IMR-90 (cell line): Measurements from ENCODE around the gene TNS1. TPM values are rescaled to one million over a fixed set of nuclear protein-coding genes. Genes with fewer than 3 reads are reported as not detected.

Experiments used
- ATAC-seq: fragments of 200-7000 bp; cut with Tn5 transposase; 2 replicates; pipeline ENCODE4 v1.9.1; 2020; ENCODE audit warnings: low read depth, mild to moderate bottlenecking, moderate library complexity
- BruUV-seq: library from RNA; stranded (reverse); fragments of 400-500 nt; replicated peaks from 2 replicates; lab custom pipeline; 2021; lab: Mats Ljungman, UMichigan
- CTCF ChIA-PET: fragments of 300-600 bp; formaldehyde crosslinking; extraction: SDS; loops from one replicate; lab custom pipeline; 2021; ENCODE audit warnings: antibody characterized with exemption; lab: Yijun Ruan, JAX
- POLR2A ChIA-PET: fragments of 300-600 bp; sonication (Branson Sonifier 250); formaldehyde crosslinking; loops from one replicate; lab custom pipeline; 2022; ENCODE audit warnings: antibody characterized with exemption; ENCODE audit not compliant: unreplicated experiment; lab: Charles Lee
- DNase-seq: peaks from one replicate; pipeline ENCODE4 v3.0.0; 2013
- H2AFZ ChIP-seq: replicated peaks from 2 replicates; pipeline ENCODE3; 2013; ENCODE audit warnings: low read length, mild to moderate bottlenecking; ENCODE audit not compliant: poor library complexity
- H2AK5ac ChIP-seq: 2 replicates; pipeline ENCODE4 v1.6.1; 2013; ENCODE audit warnings: low read depth, low read length, inconsistent platforms
- H2AK9ac ChIP-seq: replicated peaks from 2 replicates; pipeline ENCODE3; 2013; ENCODE audit warnings: mild to moderate bottlenecking, low read depth, low read length, moderate library complexity; ENCODE audit not compliant: poor library complexity
- H2BK120ac ChIP-seq: 2 replicates; pipeline ENCODE4 v1.6.1; 2013; ENCODE audit warnings: low read depth, low read length, inconsistent platforms
- H2BK15ac ChIP-seq: 3 replicates; pipeline ENCODE4 v1.6.1; 2013; ENCODE audit warnings: low read depth, low read length, inconsistent platforms
- H2BK20ac ChIP-seq: 2 replicates; pipeline ENCODE4 v1.6.1; 2013; ENCODE audit warnings: low read depth, mild to moderate bottlenecking, inconsistent platforms, low read length, moderate library complexity
- H2BK5ac ChIP-seq: 2 replicates; pipeline ENCODE4 v1.6.1; 2013; ENCODE audit warnings: mild to moderate bottlenecking, low read depth, low read length, inconsistent platforms; ENCODE audit not compliant: poor library complexity, severe bottlenecking
- H3K14ac ChIP-seq: replicated peaks from 2 replicates; pipeline ENCODE4 v1.6.1; 2013; ENCODE audit warnings: low read depth, low read length, inconsistent platforms
- H3K18ac ChIP-seq: 2 replicates; pipeline ENCODE4 v1.6.1; 2013; ENCODE audit warnings: low read depth, low read length, control low read depth
- H3K23ac ChIP-seq: 2 replicates; pipeline ENCODE4 v1.6.1; 2013; ENCODE audit warnings: low read depth, low read length, inconsistent platforms
- H3K27ac ChIP-seq: 2 replicates; pipeline ENCODE4 v1.5.1; 2013; ENCODE audit warnings: mild to moderate bottlenecking, control low read depth, low read length; ENCODE audit not compliant: insufficient read depth
- H3K27me3 ChIP-seq: 2 replicates; pipeline ENCODE4 v1.6.1; 2013; ENCODE audit warnings: low read length; ENCODE audit not compliant: control insufficient read depth, insufficient read depth
- H3K36me3 ChIP-seq: 2 replicates; pipeline ENCODE4 v1.6.1; 2013; ENCODE audit warnings: low read length, mixed read lengths; ENCODE audit not compliant: control insufficient read depth, insufficient read depth
- H3K4ac ChIP-seq: 2 replicates; pipeline ENCODE4 v1.6.1; 2013; ENCODE audit warnings: low read depth, low read length, inconsistent platforms
- H3K4me1 ChIP-seq: 2 replicates; pipeline ENCODE4 v1.6.1; 2013; ENCODE audit warnings: low read length, mixed read lengths; ENCODE audit not compliant: control insufficient read depth, insufficient read depth
- H3K4me2 ChIP-seq: 2 replicates; pipeline ENCODE4 v1.6.1; 2013; ENCODE audit warnings: low read depth, mild to moderate bottlenecking, control low read depth, low read length, moderate library complexity
- H3K4me3 ChIP-seq: 2 replicates; pipeline ENCODE4 v1.5.1; 2013; ENCODE audit warnings: low read depth, mild to moderate bottlenecking, control low read depth, low read length, moderate library complexity; ENCODE audit not compliant: insufficient read depth
- H3K56ac ChIP-seq: 2 replicates; pipeline ENCODE4 v1.6.1; 2013; ENCODE audit warnings: low read length, inconsistent platforms; ENCODE audit not compliant: insufficient read depth; ENCODE audit errors: extremely low read depth
- H3K79me1 ChIP-seq, 2 experiments: 2 replicates each; pipeline ENCODE4 v1.6.1; 2013; ENCODE audit warnings: low read length in 2 of 2, inconsistent platforms in 1 of 2, low read depth in 1 of 2
- H3K9ac ChIP-seq: 2 replicates; pipeline ENCODE4 v1.6.1; 2013; ENCODE audit warnings: low read depth, low read length, control low read depth
- H3K9me1 ChIP-seq: 2 replicates; pipeline ENCODE4 v1.6.1; 2013; ENCODE audit warnings: low read length, inconsistent platforms; ENCODE audit not compliant: insufficient read depth
- H3K9me3 ChIP-seq: 2 replicates; pipeline ENCODE4 v1.6.1; 2013; ENCODE audit warnings: low read length; ENCODE audit not compliant: control insufficient read depth, insufficient read depth
- H4K20me1 ChIP-seq: 2 replicates; pipeline ENCODE4 v1.6.1; 2013; ENCODE audit warnings: low read length, inconsistent platforms; ENCODE audit not compliant: insufficient read depth
- H4K5ac ChIP-seq: 2 replicates; pipeline ENCODE4 v1.6.1; 2013; ENCODE audit warnings: mild to moderate bottlenecking, low read depth, low read length, control low read depth
- H4K8ac ChIP-seq, 2 experiments: 2 replicates each; pipeline ENCODE4 v1.6.1; 2013; ENCODE audit warnings: low read depth in 2 of 2, low read length in 2 of 2, control low read depth in 1 of 2, inconsistent platforms in 1 of 2
- H4K91ac ChIP-seq: 2 replicates; pipeline ENCODE4 v1.6.1; 2013; ENCODE audit warnings: low read depth, low read length, inconsistent platforms; ENCODE audit not compliant: insufficient read depth
- BHLHE40 ChIP-seq: fragments of 150-350 bp; IDR thresholded peaks from 2 replicates; pipeline ENCODE4 v1.6.1; 2016; ENCODE audit warnings: mild to moderate bottlenecking, low read depth, low read length
- CEBPB ChIP-seq: IDR thresholded peaks from 2 replicates; pipeline ENCODE4 v1.6.1; 2012; ENCODE audit warnings: low read depth, low read length, improper control_type of control experiment
- CHD1 ChIP-seq: IDR thresholded peaks from 2 replicates; pipeline ENCODE4 v1.6.1; 2012; ENCODE audit warnings: low read depth, low read length, improper control_type of control experiment
- FOS ChIP-seq: fragments of 150-350 bp; IDR thresholded peaks from 2 replicates; pipeline ENCODE4 v1.6.1; 2016; ENCODE audit warnings: low read depth, low read length
- MAFK ChIP-seq: IDR thresholded peaks from 2 replicates; pipeline ENCODE4 v1.6.1; 2012; ENCODE audit warnings: low read depth, low read length, improper control_type of control experiment
- MAZ ChIP-seq: IDR thresholded peaks from 2 replicates; pipeline ENCODE4 v1.6.1; 2012; ENCODE audit warnings: low read depth, mild to moderate bottlenecking, low read length, improper control_type of control experiment, moderate library complexity, borderline replicate concordance
- MXI1 ChIP-seq: IDR thresholded peaks from 2 replicates; pipeline ENCODE4 v1.6.1; 2012; ENCODE audit warnings: low read depth, mild to moderate bottlenecking, low read length, moderate library complexity, borderline replicate concordance
- NFE2L2 ChIP-seq: fragments of 150-350 bp; IDR thresholded peaks from 2 replicates; pipeline ENCODE4 v1.6.1; 2016; ENCODE audit warnings: low read depth, mild to moderate bottlenecking, low read length
- POLR2A ChIP-seq: IDR thresholded peaks from 2 replicates; pipeline ENCODE4 v1.6.1; 2012; ENCODE audit warnings: mild to moderate bottlenecking, low read depth, low read length
- RAD21 ChIP-seq: IDR thresholded peaks from 2 replicates; pipeline ENCODE4 v1.6.1; 2012; ENCODE audit warnings: low read length, improper control_type of control experiment
- RCOR1 ChIP-seq: IDR thresholded peaks from 2 replicates; pipeline ENCODE4 v1.6.1; 2012; ENCODE audit warnings: mild to moderate bottlenecking, low read length, improper control_type of control experiment; ENCODE audit not compliant: insufficient replicate concordance
- RFX5 ChIP-seq: IDR thresholded peaks from 2 replicates; pipeline ENCODE4 v1.8.0; 2012; ENCODE audit warnings: low read depth, mild to moderate bottlenecking, low read length, moderate library complexity
- SMC3 ChIP-seq: fragments of 150-350 bp; IDR thresholded peaks from 2 replicates; pipeline ENCODE4 v1.6.1; 2016; ENCODE audit warnings: low read depth, mild to moderate bottlenecking, antibody characterized with exemption, low read length, moderate library complexity
- WGBS, 2 experiments: methylation state at CpG; one replicate each; pipeline versions ENCODE4 v1.1.5 to v1.1.7; 2013; ENCODE audit warnings: missing lambda C conversion rate in 2 of 2; ENCODE audit not compliant: insufficient read length in 1 of 2; ENCODE audit errors: extremely low coverage in 2 of 2; 5-methylcytosine and 5-hydroxymethylcytosine counted together
- dilution Hi-C: fragments of 300-500 bp; cut with HindIII; formaldehyde crosslinking; loops from one replicate; pipeline ENCODE4 v1.14.3; 2018; ENCODE audit warnings: low sequenced_read_pairs; ENCODE audit not compliant: unreplicated experiment
- in situ Hi-C: fragments of 300-500 bp; cut with MboI; formaldehyde crosslinking; loops from 3 replicates; pipeline ENCODE4 v1.14.3; 2019; ENCODE audit warnings: low sequenced_read_pairs, inconsistent platforms, mixed read lengths
- intact Hi-C: fragments of 100-400 bp; cut with micrococcal nuclease; formaldehyde crosslinking; loops from 2 replicates; pipeline ENCODE4 v1.10.0; 2022
- polyA plus RNA-seq, 3 experiments: library from polyadenylated mRNA; depleted of rRNA; stranded (reverse); fragments of >200 nt; gene quantifications; 2 replicates each; pipeline ENCODE4 v1.2.3, GENCODE V29; 2012; ENCODE audit warnings: low replicate concordance in 1 of 3
- total RNA-seq: library from RNA; depleted of rRNA; stranded (reverse); fragments of >200 nt; gene quantifications from 2 replicates; pipeline ENCODE4 v1.2.3, GENCODE V29; 2012
- TF ChIP-seq, protein P1 (sequence below): conservative IDR thresholded peaks from 2 replicates; pipeline ENCODE4 v1.5.1; 2012; ENCODE audit warnings: mild to moderate bottlenecking, low read depth, low read length, improper control_type of control experiment
- TF ChIP-seq, protein P2 (sequence below): fragments of 150-350 bp; IDR thresholded peaks from 2 replicates; pipeline ENCODE4 v1.6.1; 2017; ENCODE audit warnings: mild to moderate bottlenecking, antibody characterized with exemption, low read length, low read depth
- TF ChIP-seq, protein P3 (sequence below): fragments of 150-350 bp; IDR thresholded peaks from 2 replicates; pipeline ENCODE4 v1.6.1; 2016; ENCODE audit warnings: low read depth, mild to moderate bottlenecking, low read length, moderate library complexity, borderline replicate concordance

The TNS1 gene
- total and polyA plus RNA-seq, 2 of the 4 experiments (the other 2 are of a cell fraction), result 41.1 to 45.2 TPM

DNA sequence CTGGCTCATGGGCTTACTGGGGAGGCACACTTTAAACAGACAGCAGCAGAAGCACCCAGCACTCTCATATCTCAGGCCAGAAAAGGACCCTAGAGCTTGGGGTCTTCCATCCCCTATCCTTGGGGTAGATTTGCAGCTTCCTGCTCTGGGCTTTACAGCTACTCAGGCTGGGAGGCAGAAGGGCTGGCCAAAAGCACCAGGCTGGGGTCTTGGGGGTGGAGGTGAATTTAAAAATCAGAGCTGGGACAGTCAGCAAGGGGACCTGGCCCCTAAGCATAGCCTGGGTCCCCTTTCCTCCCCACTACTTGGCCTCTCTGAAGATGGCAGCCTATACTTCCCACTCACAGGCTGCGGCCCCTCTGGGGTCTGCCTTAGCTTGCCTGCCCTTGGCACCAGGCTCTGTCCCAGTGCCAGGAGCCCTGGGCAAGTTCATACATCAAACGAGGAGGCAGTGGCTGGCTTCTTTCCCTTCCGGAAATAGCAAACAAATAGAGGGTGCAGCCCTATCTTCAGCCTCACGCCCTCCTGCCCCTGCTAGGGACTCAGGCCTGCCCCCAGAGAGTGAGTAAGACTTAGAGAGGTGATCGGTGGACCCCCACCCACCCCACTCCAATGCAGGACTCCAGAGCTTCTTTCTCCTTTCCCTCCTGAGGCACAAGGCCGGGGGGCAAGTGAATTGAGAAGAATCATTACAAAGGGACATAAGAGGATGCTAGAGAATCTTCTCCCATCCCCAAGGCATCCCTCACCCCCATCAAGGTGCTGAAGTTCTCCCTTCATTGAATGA is 26.0 kb upstream of the TNS1 start:
- H2BK120ac ChIP-seq, result no peak overlapping the region
- no TSS peak for BruUV-seq
- H2AFZ ChIP-seq, result no peak overlapping the region
- no peak overlapping the region for H3K23ac ChIP-seq
- in situ Hi-C loops (no loop called here), intact Hi-C loops (no loop called here), dilution Hi-C loops (no loop called here)
- no peak overlapping the region for H3K4me2 ChIP-seq
- TF ChIP-seq, protein P1, sequence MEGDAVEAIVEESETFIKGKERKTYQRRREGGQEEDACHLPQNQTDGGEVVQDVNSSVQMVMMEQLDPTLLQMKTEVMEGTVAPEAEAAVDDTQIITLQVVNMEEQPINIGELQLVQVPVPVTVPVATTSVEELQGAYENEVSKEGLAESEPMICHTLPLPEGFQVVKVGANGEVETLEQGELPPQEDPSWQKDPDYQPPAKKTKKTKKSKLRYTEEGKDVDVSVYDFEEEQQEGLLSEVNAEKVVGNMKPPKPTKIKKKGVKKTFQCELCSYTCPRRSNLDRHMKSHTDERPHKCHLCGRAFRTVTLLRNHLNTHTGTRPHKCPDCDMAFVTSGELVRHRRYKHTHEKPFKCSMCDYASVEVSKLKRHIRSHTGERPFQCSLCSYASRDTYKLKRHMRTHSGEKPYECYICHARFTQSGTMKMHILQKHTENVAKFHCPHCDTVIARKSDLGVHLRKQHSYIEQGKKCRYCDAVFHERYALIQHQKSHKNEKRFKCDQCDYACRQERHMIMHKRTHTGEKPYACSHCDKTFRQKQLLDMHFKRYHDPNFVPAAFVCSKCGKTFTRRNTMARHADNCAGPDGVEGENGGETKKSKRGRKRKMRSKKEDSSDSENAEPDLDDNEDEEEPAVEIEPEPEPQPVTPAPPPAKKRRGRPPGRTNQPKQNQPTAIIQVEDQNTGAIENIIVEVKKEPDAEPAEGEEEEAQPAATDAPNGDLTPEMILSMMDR, result no peak
- TF ChIP-seq MXI1 (no peak), FOS (no peak), POLR2A (no peak), SMC3 (no peak), NFE2L2 (no peak), RCOR1 (no peak), MAFK (no peak), CHD1 (no peak), RFX5 (no peak), RAD21 (no peak), CEBPB (no peak), BHLHE40 (no peak), MAZ (no peak)
- TF ChIP-seq, protein P2, sequence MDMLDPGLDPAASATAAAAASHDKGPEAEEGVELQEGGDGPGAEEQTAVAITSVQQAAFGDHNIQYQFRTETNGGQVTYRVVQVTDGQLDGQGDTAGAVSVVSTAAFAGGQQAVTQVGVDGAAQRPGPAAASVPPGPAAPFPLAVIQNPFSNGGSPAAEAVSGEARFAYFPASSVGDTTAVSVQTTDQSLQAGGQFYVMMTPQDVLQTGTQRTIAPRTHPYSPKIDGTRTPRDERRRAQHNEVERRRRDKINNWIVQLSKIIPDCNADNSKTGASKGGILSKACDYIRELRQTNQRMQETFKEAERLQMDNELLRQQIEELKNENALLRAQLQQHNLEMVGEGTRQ, result no peak
- TF ChIP-seq, protein P3, sequence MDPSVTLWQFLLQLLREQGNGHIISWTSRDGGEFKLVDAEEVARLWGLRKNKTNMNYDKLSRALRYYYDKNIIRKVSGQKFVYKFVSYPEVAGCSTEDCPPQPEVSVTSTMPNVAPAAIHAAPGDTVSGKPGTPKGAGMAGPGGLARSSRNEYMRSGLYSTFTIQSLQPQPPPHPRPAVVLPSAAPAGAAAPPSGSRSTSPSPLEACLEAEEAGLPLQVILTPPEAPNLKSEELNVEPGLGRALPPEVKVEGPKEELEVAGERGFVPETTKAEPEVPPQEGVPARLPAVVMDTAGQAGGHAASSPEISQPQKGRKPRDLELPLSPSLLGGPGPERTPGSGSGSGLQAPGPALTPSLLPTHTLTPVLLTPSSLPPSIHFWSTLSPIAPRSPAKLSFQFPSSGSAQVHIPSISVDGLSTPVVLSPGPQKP, result no peak
- WGBS, 2 experiments, result no CpG with 5 or more reads among the region's 6 CpGs
- no peak overlapping the region for H4K8ac ChIP-seq
- H2BK5ac ChIP-seq, result no peak overlapping the region
- no peaks in the 10 kb centered on the region for H3K36me3 ChIP-seq
- H3K18ac ChIP-seq, result no peak overlapping the region
- peaks cover 6% of the 10 kb centered on the region; the same call in 1 of the 2 replicates for H3K4me1 ChIP-seq
- DNase-seq (no peak), ATAC-seq (no peak)
- H4K20me1 ChIP-seq, result no peaks in the 10 kb centered on the region; the same call in 1 of the 2 replicates
- H2AK5ac ChIP-seq, result no peak overlapping the region
- no peak overlapping the region for H2BK20ac ChIP-seq
- H3K27me3 ChIP-seq, result peaks cover 38% of the 10 kb centered on the region
- H3K14ac ChIP-seq, result no peak overlapping the region
- H2BK15ac ChIP-seq, result no peak overlapping the region
- H3K9ac ChIP-seq, result no peak overlapping the region
- H3K56ac ChIP-seq, result no peak overlapping the region
- H3K9me1 ChIP-seq, result peaks cover 8% of the 10 kb centered on the region
- ChIA-PET POLR2A (no interaction called here), CTCF (no interaction called here)
- H3K27ac ChIP-seq, result no peak overlapping the region
- H4K5ac ChIP-seq, result no peak overlapping the region
- H3K4me3 ChIP-seq, result no peak overlapping the region
- H2AK9ac ChIP-seq, result no peak overlapping the region
- H3K79me1 ChIP-seq, result no peaks in the 10 kb centered on the region
- H3K4ac ChIP-seq, result no peak overlapping the region
- no peak overlapping the region for H4K91ac ChIP-seq
- no peaks in the 10 kb centered on the region for H3K9me3 ChIP-seq
